Transverse colon (tissue), 3 donors: ENCODE data around the gene PRDM1.

Experiments
- EP300 ChIP-seq: sonication (generic); formaldehyde crosslinking; IDR thresholded peaks from one replicate; pipeline ENCODE4 v1.6.1; 2017; ENCODE audit warnings: antibody characterized with exemption, low read depth
- POLR2A ChIP-seq: fragments of 450-650 bp; IDR thresholded peaks from one replicate; pipeline ENCODE4 v1.6.1; 2016; ENCODE audit warnings: antibody characterized with exemption, mild to moderate bottlenecking, moderate library complexity
- TF ChIP-seq, protein P1 (sequence below), 5 experiments: fragments of 200-600 bp in 3 of 5; fragments of 450-650 bp in 2 of 5; sonication (generic) in 3 of 5; IDR thresholded peaks; 1 replicate in 2 of 5; 2 replicates in 3 of 5; pipeline ENCODE4 v1.5.1; 2016 to 2017; ENCODE audit warnings: antibody characterized with exemption in 5 of 5, inconsistent platforms in 3 of 5, mild to moderate bottlenecking in 2 of 5, moderate library complexity in 1 of 5

DNA sequence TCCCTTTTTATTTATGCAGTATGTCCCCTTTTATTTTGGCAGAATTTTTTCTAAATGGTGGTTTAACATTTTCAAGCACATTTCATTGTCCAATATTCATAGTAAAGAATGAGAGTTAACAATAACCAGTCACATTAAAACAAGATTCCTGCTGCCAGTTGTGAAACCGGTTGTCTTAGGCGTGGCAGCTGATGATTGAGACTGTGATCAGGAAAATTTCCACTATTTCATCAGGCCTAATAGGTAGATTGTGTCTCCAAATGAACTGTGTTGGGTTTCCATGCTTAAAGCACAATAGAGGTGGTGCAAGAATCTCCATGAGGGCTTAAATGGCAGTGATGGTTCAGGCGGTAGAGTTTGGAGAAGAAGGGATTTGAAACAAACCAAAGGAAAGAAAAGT lies 15.3 kb downstream of the PRDM1 start:
- TF ChIP-seq, protein P1, sequence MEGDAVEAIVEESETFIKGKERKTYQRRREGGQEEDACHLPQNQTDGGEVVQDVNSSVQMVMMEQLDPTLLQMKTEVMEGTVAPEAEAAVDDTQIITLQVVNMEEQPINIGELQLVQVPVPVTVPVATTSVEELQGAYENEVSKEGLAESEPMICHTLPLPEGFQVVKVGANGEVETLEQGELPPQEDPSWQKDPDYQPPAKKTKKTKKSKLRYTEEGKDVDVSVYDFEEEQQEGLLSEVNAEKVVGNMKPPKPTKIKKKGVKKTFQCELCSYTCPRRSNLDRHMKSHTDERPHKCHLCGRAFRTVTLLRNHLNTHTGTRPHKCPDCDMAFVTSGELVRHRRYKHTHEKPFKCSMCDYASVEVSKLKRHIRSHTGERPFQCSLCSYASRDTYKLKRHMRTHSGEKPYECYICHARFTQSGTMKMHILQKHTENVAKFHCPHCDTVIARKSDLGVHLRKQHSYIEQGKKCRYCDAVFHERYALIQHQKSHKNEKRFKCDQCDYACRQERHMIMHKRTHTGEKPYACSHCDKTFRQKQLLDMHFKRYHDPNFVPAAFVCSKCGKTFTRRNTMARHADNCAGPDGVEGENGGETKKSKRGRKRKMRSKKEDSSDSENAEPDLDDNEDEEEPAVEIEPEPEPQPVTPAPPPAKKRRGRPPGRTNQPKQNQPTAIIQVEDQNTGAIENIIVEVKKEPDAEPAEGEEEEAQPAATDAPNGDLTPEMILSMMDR (IDR thresholded peaks at IDR 0.05): no peak
- TF ChIP-seq POLR2A (no peak), EP300 (no peak)
